ENCODE measurements around the gene DNAI1. TPM values are rescaled to one million over a fixed set of nuclear protein-coding genes. Genes with fewer than 3 reads are reported as not detected.
"Not testable (repeated sequence)": the region's sequence is repeated elsewhere in the genome, so short reads cannot be mapped to it uniquely, and the experiment has no call there.

Gene DNAI1
- polyA plus RNA-seq, 3 donors: 1.5 to 4.4 (median 3.8) TPM

- DNase-seq: no peak
Measured at GRCh38 chr9:34450644-34451043, 8.0 kb upstream of the DNAI1 start.

GRCh38 chr9:34451135-34451534, 7.5 kb upstream of the DNAI1 start:
- no peak for DNase-seq

- DNase-seq: no peak
Measured at GRCh38 chr9:34451545-34451944, 7.1 kb upstream of the DNAI1 start.

- no peak for DNase-seq
Measured at GRCh38 chr9:34452568-34452967, 6.0 kb upstream of the DNAI1 start.

GRCh38 chr9:34454571-34455065, 4.0 kb upstream of the DNAI1 start:
- DNase-seq: no peak

GRCh38 chr9:34456151-34456550, 2.5 kb upstream of the DNAI1 start:
- DNase-seq: no peak

- no peak for DNase-seq
Measured at GRCh38 chr9:34456746-34457145, 1.9 kb upstream of the DNAI1 start.

GRCh38 chr9:34457266-34458012, 1.2 kb upstream of the DNAI1 start:
- peak; percentile 62 for DNase-seq

- DNase-seq: no peak
Measured at GRCh38 chr9:34458959-34459340, 345 bp downstream of the DNAI1 start.

GRCh38 chr9:34459356-34459755, 751 bp downstream of the DNAI1 start:
- no peak for DNase-seq

GRCh38 chr9:34459941-34460340, 1.3 kb downstream of the DNAI1 start:
- no peak for DNase-seq

GRCh38 chr9:34463098-34463900, 4.7 kb downstream of the DNAI1 start:
- no peak for DNase-seq

- DNase-seq: no peak
Measured at GRCh38 chr9:34463901-34464232, 5.3 kb downstream of the DNAI1 start.

GRCh38 chr9:34464571-34464970, 6.0 kb downstream of the DNAI1 start:
- DNase-seq: no peak

GRCh38 chr9:34465468-34465867, 6.9 kb downstream of the DNAI1 start:
- no peak for DNase-seq

GRCh38 chr9:34475097-34475496, 16.5 kb downstream of the DNAI1 start:
- no peak for DNase-seq

- DNase-seq: no peak
Measured at GRCh38 chr9:34477541-34477940, 18.9 kb downstream of the DNAI1 start.

- DNase-seq: no peak
Measured at GRCh38 chr9:34479431-34479866, 20.8 kb downstream of the DNAI1 start.

GRCh38 chr9:34481620-34482019, 23.0 kb downstream of the DNAI1 start:
- DNase-seq: not testable (repeated sequence)

GRCh38 chr9:34482746-34483145, 24.1 kb downstream of the DNAI1 start:
- not testable (repeated sequence) for DNase-seq

GRCh38 chr9:34484678-34485077, 26.1 kb downstream of the DNAI1 start:
- DNase-seq: no peak

- no peak for DNase-seq
Measured at GRCh38 chr9:34485822-34486221, 27.2 kb downstream of the DNAI1 start.

GRCh38 chr9:34486572-34486971, 28.0 kb downstream of the DNAI1 start:
- no peak for DNase-seq
